ENCODE results near the gene MCMBP. TPM values are rescaled to one million over a fixed set of nuclear protein-coding genes. Genes with fewer than 3 reads are reported as not detected.

MCMBP gene
- 33.1 and 37.5 TPM in 2 replicates for polyA plus RNA-seq (2012; rRNA removed)
- polyA plus RNA-seq (2012; cell fraction: cytosol; rRNA removed) = 41.2 and 43.1 TPM in 2 replicates
- 16.4 and 31.8 TPM in 2 replicates for polyA plus RNA-seq (2012; cell fraction: nucleus; rRNA removed)

GRCh38 chr10:119872610-119872859 lies at the start of gene MCMBP:
Gene MCMBP, minus strand, starts transcription at chr10:119872843. Its CDS starts 259 bp downstream, at chr10:119872584.
- H4K20me1 ChIP-seq (ENCODE audit: insufficient read depth) = peaks cover 43% of the 10 kb centered on the region
- H3K36me3 ChIP-seq (replicated peaks in 1 of 2; ENCODE audit: control insufficient read depth in 1 of 2, insufficient read depth in 2 of 2, low read length in 1 of 2) = no peaks in the 10 kb centered on the region
- no peaks in the 10 kb centered on the region for H3K9me2 ChIP-seq
- H3F3A ChIP-seq (replicated peaks; ENCODE audit: insufficient read depth) = peaks cover 5% of the 10 kb centered on the region
- H3K9me3 ChIP-seq = no peaks in the 10 kb centered on the region
- no peaks in the 10 kb centered on the region for H3K27me3 ChIP-seq (ENCODE audit: insufficient read depth)
- H3K4me2 ChIP-seq = peak within 1 kb of the TSS; percentile 89
- peak within 1 kb of the TSS; percentile 43 to 94 for H3K27ac ChIP-seq (ENCODE audit: low read depth in 2 of 2, low read length in 1 of 2)
- no peak for DNase-seq
- peaks cover 47% of the 10 kb centered on the region for H3K79me2 ChIP-seq (ENCODE audit: insufficient read depth)
- no peak for TF ChIP-seq NFIC (IDR thresholded peaks at IDR 0.05; ENCODE audit: borderline replicate concordance)
- no peak for TF ChIP-seq CTCF (IDR thresholded peaks at IDR 0.05)
- no peak for TF ChIP-seq MEF2A (IDR thresholded peaks at IDR 0.05; ENCODE audit: borderline replicate concordance, low read depth)
- 0 out of 2 replicates have a peak, but pooled peaks have one; percentile 25 for TF ChIP-seq SIN3A (IDR thresholded peaks at IDR 0.05; ENCODE audit: borderline replicate concordance, low read depth, low read length)
- CTCF ChIA-PET = interaction anchor here (1.2 to 7.5 kb wide), 4 partner anchors 12 to 185 kb away, joined by 8 to 68 read pairs (median 24); partner anchors contain the start of gene SEC23IP
- POLR2A ChIA-PET = interaction anchor here (0.6 to 3.4 kb wide), 8 partner anchors 10 to 580 kb away, joined by 3 to 18 read pairs (median 5); partner anchors contain the start of genes INPP5F and SEC23IP
- peak within 1 kb of the TSS; percentile 88 for H2AFZ ChIP-seq (ENCODE audit: low read depth)
- H3K4me1 ChIP-seq (ENCODE audit: control insufficient read depth in 1 of 2, insufficient read depth in 2 of 2, low read depth in 1 of 2, low read length in 1 of 2) = peaks cover 5 to 11% of the 10 kb centered on the region in 2 experiments; a peak in 3 of 4 replicates
- H3K9ac ChIP-seq = peak within 1 kb of the TSS; percentile 76
- WGBS (ENCODE audit: low lambda C conversion rate) = no CpG with 5 or more reads among the region's 42 CpGs
- peak within 1 kb of the TSS; percentile 79 to 88 for H3K4me3 ChIP-seq (ENCODE audit: low read depth in 2 of 2, low read length in 1 of 2)

- Histone ChIP-seq H3K9ac (no peak overlapping the region), H3K27ac (ENCODE audit: low read depth in 2 of 2, low read length in 1 of 2) (no peak overlapping the region), H3K27me3 (ENCODE audit: insufficient read depth) (no peaks in the 10 kb centered on the region), H3K9me2 (no peaks in the 10 kb centered on the region), H3K36me3 (replicated peaks in 1 of 2; ENCODE audit: control insufficient read depth in 1 of 2, insufficient read depth in 2 of 2, low read length in 1 of 2) (peaks cover 78 to 79% of the 10 kb centered on the region in 2 experiments), H3K9me3 (no peaks in the 10 kb centered on the region), H3F3A (replicated peaks; ENCODE audit: insufficient read depth) (peaks cover 4% of the 10 kb centered on the region), H3K4me2 (no peak overlapping the region), H2AFZ (ENCODE audit: low read depth) (no peak overlapping the region), H3K4me3 (ENCODE audit: low read depth in 2 of 2, low read length in 1 of 2) (no peak overlapping the region), H4K20me1 (ENCODE audit: insufficient read depth) (no peaks in the 10 kb centered on the region), H3K4me1 (ENCODE audit: control insufficient read depth in 1 of 2, insufficient read depth in 2 of 2, low read depth in 1 of 2, low read length in 1 of 2) (no peaks in the 10 kb centered on the region), H3K79me2 (ENCODE audit: insufficient read depth) (peaks cover 7% of the 10 kb centered on the region; the same call in 1 of the 2 replicates)
- ChIA-PET CTCF (interaction anchor here (1.3 to 2.1 kb wide), 2 partner anchors 13 to 169 kb away, joined by 6 to 11 read pairs; no protein-coding TSS in a partner anchor), POLR2A (no interaction called here)
- no peak for DNase-seq
- WGBS (ENCODE audit: low lambda C conversion rate) = 98% methylated on average over 1 of the region's 1 CpG
- no peak for TF ChIP-seq RFX5 (IDR thresholded peaks at IDR 0.05; ENCODE audit: low read length)
- TF ChIP-seq CTCF (IDR thresholded peaks at IDR 0.05) = no peak
- no peak for TF ChIP-seq MXI1 (IDR thresholded peaks at IDR 0.05; ENCODE audit: low read depth, low read length)
- TF ChIP-seq PBX3 (IDR thresholded peaks at IDR 0.05) = no peak
- TF ChIP-seq FOXM1 (IDR thresholded peaks at IDR 0.05; ENCODE audit: low read depth) = no peak
- TF ChIP-seq ELF1 (IDR thresholded peaks at IDR 0.05) = no peak
- TF ChIP-seq RXRA (IDR thresholded peaks at IDR 0.05; ENCODE audit: borderline replicate concordance, low read depth) = no peak
- no peak for TF ChIP-seq REST (IDR thresholded peaks at IDR 0.05; ENCODE audit: low read depth, low read length)
- TF ChIP-seq TAF1 (IDR thresholded peaks at IDR 0.05; ENCODE audit: borderline replicate concordance, low read depth, low read length) = no peak
- no peak for TF ChIP-seq SIN3A (IDR thresholded peaks at IDR 0.05; ENCODE audit: borderline replicate concordance, low read depth, low read length)
- TF ChIP-seq USF2 (IDR thresholded peaks at IDR 0.05; ENCODE audit: borderline replicate concordance, low read depth, low read length) = no peak
- TF ChIP-seq RCOR1 (IDR thresholded peaks at IDR 0.05; ENCODE audit: low read length) = no peak
- TF ChIP-seq IRF3 (IDR thresholded peaks at IDR 0.05; ENCODE audit: low read depth, low read length) = no peak
Measured at GRCh38 chr10:119919826-119920225, 47.2 kb upstream of the MCMBP start.

Data from SK-N-SH (cell line).